Left forelimb (tissue), 1 donor: ENCODE results near the gene KLF2.
"Not testable (repeated sequence)": the region's sequence is repeated elsewhere in the genome, so short reads cannot be mapped to it uniquely, and the experiment has no call there.

ENCODE experiments used
- DNase-seq: peaks from one replicate; pipeline ENCODE4 v3.0.0-alpha.2; 2018; ENCODE audit warnings: low spot score

The KLF2 gene

GRCh38 chr19:16324384-16325160 is at the start of gene KLF2:
Gene KLF2 (plus strand): TSS chr19:16324826. CDS start chr19:16324924, 98 bp downstream.
- DNase-seq, result peak; percentile 98

DNA sequence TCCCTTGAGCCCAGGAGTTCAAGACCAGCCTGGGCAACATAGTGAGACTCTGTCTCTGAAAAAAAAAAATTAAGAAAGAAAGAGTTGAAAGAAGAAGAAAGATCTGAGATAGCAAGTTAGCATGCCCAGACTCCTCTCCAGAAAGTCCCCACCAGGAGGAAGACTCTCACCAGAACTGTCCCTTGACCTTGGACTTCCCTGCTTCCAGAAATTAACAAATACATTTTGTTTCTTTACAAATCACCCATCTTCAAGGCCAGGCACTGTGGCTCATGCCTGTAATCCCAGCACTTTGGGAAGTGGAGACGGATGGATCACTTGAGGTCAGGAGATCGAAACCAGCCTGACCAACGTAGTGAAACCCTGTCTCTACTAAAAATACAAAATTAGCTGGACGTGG is 44.3 kb upstream of the KLF2 start:
- DNase-seq, result no peak

GRCh38 chr19:16281743-16282142 is 42.9 kb upstream of the KLF2 start:
- DNase-seq, result no peak

GRCh38 chr19:16283210-16284061 is 41.2 kb upstream of the KLF2 start:
- peak; percentile 94 for DNase-seq

DNA sequence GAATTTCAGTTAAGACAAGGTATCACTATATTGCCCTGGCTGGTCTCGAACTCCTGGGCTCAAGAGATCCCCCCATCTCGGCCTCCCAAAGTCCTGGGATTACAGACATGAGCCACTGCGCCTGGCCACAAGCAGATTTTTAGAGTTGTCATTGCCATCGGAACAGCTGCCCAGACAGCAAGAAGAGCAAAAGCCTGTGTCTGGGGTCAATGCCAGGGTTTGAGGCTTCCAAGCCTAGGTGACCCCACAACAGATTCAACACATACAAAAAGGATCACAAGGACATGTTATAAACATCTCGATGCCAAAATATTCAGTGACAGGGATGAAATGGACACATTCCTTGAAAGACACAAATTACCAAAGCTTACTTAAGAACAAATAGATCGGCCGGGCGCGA is 40.1 kb upstream of the KLF2 start:
- no peak for DNase-seq

- not testable (repeated sequence) for DNase-seq
Measured at GRCh38 chr19:16285079-16285478, 39.5 kb upstream of the KLF2 start.

DNA sequence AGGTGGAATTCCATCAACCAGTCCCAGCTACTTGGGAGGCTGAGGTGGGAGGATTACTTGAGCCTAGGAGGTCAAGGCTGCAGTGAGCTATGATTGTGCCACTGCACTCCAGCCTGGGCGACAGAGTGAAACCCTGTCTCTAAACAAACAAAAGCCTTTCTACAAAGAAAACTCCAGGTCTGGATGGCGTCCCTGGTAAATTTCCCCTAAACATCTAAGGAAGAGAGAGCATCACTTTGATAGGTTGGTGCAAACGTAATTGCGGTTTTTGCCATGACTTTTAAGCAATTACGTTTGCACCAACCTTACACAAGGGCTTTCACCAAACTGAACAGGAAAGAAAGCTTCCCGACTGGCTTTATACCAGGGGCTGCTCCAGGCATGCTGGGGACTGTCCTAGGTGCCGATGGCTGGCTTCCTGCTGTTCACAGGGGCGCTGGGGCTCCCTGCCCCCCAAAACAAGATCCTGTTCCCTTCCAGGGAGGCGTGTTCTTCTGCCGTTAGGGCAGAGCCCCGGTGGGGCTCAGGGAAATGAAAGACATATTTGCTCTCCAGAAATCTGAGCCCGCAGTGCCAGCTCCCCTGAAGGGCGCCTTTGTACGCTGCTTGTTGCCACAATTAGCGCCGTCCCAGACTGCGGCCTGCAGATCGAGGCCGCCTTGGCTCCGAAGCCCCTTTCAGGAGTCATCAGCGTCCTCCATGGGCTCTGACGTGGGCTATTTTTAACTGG is 38.7 kb upstream of the KLF2 start:
- DNase-seq, result no peak

DNA sequence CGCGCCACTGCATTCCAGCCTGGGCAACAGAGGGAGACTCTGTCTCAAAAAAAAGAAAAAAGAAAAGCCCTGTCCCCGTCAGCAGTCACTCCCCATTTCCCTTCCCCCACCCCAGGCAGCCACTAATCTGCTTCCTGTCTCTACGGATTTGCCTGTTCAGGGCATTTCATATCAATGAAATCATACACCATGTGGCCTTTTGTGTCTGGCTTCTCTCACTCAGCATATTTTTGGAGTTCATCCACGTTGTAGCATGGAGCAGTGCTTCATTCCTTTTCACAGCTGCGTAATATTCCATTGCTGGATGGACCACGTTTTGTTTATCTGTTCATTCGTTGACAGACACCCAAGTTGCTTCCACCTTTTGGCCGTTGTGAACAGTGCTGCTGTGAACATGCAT is 36.1 kb upstream of the KLF2 start:
- DNase-seq, result no peak

- no peak for DNase-seq
Measured at GRCh38 chr19:16289594-16289993, 35.0 kb upstream of the KLF2 start.

DNA sequence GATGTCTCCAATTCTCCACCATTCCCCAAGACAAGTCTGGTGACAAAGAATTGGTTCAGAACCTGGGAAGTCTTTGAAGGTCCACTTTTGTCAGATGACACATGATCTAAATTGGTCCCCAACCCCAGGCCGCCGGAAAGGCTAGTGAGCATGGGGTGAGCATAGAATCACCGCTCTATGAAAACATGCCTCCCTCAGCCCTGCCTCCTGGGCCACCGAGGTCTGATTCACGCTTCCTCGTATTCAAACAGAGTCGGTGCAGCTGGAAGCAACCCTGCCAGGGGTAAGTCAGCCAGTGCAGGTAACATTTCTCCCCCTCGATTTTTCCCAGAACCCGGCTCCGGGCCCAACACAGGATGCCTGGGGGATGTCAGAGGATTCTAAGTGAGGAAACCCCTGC is 33.9 kb upstream of the KLF2 start:
- DNase-seq, result no peak

GRCh38 chr19:16293118-16294091 is 31.2 kb upstream of the KLF2 start:
- peak; percentile 88 for DNase-seq

- DNase-seq, result no peak
Measured at GRCh38 chr19:16295057-16295456, 29.6 kb upstream of the KLF2 start.

DNA sequence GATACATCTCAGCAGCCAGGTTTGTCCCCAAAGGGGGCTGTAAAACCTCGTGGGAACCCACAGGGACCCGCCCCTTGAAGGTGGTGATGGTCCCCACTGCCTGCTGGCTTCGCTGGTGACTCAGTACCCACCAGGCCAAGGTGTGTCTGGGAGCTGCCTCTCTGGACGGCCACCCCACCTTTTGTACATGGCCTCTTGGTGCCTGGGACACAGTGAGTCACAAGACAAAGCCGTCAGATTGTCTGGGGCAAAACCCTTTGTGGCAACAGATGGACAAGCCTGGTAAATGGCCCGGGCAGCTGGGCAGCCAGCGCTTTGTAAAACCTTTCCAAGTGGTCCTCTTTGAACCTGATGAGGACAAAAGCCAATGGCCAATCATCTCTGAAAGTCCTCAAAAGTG is 27.9 kb upstream of the KLF2 start:
- DNase-seq, result no peak

DNA sequence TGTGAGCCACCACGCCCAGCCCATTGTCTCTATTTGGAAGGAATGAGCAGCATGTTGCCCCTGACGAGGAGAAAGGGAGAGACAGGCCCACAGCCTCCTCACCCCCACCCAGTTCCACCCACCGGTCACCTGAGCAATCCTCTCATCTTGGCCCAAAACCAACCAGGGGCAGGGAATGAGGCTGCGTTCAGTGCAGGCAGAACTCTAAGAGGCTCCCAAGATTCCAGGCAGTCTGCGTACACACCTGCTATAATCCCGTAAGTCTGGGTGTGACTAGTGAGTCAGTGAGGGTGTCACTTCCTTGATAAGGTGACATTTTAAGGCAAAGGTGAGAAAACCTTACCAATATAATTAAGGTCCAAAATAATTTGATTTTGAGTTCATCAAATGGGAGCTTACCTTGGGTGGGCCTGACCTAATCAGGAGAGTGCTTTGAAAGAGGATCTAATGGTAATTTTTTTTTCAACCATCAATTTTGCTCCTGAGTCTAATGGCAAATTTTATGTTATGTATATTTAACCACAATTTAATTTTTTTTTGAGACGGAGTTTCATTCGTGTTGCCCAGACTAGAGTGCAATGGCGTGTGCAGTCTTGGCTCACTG is 26.9 kb upstream of the KLF2 start:
- DNase-seq, result no peak

- DNase-seq, result no peak
Measured at GRCh38 chr19:16298334-16298733, 26.3 kb upstream of the KLF2 start.

DNA sequence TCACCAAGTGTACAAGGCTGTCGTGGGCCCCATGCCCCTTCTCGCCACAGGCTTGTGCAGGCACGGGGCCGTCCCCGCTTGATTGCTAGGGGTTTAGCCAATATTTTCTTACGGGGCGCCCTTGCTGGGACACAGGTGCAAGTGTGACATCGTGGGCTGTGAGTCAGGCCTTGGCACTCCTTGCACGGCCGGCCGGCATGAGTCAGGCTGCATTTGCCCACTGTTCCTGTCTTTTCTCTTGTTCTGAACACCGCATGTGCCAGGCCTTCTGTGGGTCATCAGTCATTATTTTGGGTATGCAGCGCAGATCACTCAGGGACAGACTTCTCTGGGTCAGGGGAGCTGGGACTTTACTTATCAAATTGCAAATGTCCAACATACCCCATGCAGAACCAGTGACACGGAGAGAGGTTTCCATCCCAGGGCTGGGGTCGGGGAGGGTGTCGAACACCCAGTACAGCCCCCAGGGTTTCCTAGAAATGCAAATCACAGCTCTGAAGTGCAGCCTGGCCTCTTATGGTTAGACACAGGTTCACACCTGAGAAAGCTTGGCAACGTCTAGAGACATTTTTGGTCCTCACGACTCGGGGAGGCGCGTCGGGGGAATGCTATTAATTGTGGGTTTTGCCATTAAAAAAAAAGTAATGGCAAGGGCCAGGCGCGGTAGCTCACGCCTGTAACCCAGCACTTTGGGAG is 22.5 kb upstream of the KLF2 start:
- no peak for DNase-seq

GRCh38 chr19:16303755-16304154 is 20.9 kb upstream of the KLF2 start:
- DNase-seq, result no peak

DNA sequence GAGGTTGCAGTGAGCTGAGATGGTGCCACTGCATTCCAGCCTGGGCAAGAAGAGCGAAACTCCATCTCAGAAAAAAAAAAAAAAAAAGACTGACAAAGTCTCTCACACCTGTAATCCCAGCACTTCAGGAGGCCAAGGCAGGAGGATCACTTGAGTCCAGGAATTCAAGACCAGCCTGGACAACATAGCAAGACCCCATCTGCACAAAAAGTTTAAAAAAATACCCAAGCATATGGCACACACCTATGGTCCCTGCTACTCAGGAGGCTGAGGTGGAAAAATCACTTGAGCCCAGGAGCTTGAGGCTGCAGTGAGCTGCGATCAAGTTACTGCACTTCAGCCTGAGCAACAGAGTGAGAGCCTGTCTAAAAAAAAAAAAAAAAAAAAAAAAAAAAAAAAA is 20.1 kb upstream of the KLF2 start:
- DNase-seq, result not testable (repeated sequence)

- DNase-seq, result not testable (repeated sequence)
Measured at GRCh38 chr19:16305060-16305459, 19.6 kb upstream of the KLF2 start.

DNA sequence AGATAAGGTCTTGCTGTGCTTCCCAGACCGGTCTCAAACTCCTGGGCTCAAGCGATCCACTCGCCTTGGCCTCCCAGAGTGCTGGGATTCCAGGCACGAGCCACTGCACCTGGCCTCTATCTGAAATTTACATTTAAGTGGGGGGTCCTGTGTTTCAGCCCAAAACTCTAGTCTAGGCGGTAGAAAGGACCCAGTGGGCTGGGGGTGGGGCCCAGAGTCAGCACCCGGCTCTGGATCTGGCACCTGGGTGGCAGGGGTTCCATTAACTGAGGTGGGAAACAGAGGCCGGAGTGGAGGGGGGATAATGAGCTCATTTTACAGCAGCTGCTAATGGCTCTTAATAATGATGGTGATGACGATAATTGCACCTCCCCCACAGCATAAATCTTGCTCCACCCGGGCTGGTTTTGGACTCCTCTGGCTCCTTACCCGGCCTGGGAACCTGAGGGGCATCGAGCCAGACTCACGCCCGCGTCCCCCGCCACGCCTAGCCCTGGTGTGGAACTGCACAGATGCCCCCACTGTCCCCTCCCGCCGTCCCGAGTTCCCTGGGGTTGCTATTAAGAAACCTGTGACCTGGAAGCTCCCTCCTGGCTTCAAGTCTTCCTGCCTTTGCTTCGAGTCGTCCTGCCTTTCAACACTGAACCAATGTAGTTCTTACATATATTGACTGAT is 17.8 kb upstream of the KLF2 start:
- DNase-seq, result no peak
